Panc1 (cell line): ENCODE results near the gene MX1. TPM values are rescaled to one million over a fixed set of nuclear protein-coding genes. Genes with fewer than 3 reads are reported as not detected.

Source experiments
- ATAC-seq: fragments of 200-7000 bp; cut with Tn5 transposase; 2 replicates; pipeline ENCODE4 v1.9.1; 2020; ENCODE audit warnings: mild to moderate bottlenecking, moderate library complexity
- BruUV-seq: library from RNA; stranded (reverse); fragments of 400-500 nt; replicated peaks from 2 replicates; lab custom pipeline; 2021; lab: Mats Ljungman, UMichigan
- CTCF ChIA-PET: fragments of 300-600 bp; sonication (Branson Sonifier 250); formaldehyde crosslinking; loops from one replicate; lab custom pipeline; 2022; ENCODE audit warnings: antibody characterized with exemption; lab: Charles Lee
- POLR2A ChIA-PET: fragments of 300-600 bp; sonication (Branson Sonifier 250); formaldehyde crosslinking; loops from one replicate; lab custom pipeline; 2022; ENCODE audit warnings: antibody characterized with exemption; lab: Charles Lee
- DNase-seq: peaks from one replicate; pipeline ENCODE4 v3.0.0-alpha.2; 2010; ENCODE audit warnings: low read depth, low spot score
- H3K27ac ChIP-seq: 2 replicates; pipeline ENCODE4 v1.5.1; 2011; ENCODE audit warnings: mild to moderate bottlenecking, low read length, inconsistent platforms
- H3K27me3 ChIP-seq: fragments of 200-500 bp; sonication (Bioruptor generic); 2 replicates; pipeline ENCODE4 v1.6.0; 2014; ENCODE audit warnings: low read length, inconsistent platforms; ENCODE audit not compliant: control insufficient read depth, insufficient read depth
- H3K36me3 ChIP-seq: fragments of 200-500 bp; sonication (Bioruptor generic); 2 replicates; pipeline ENCODE4 v1.5.1; 2014; ENCODE audit warnings: inconsistent platforms, mild to moderate bottlenecking, low read length, moderate library complexity; ENCODE audit not compliant: control insufficient read depth, insufficient read depth
- H3K4me1 ChIP-seq: 2 replicates; pipeline ENCODE4 v1.5.1; 2011; ENCODE audit warnings: inconsistent platforms, mild to moderate bottlenecking, low read length, moderate library complexity; ENCODE audit not compliant: control insufficient read depth, insufficient read depth
- H3K4me3 ChIP-seq, 2 experiments: 2 replicates each; pipeline ENCODE4 v1.5.1; 2011 to 2012; ENCODE audit warnings: low read depth in 2 of 2, low read length in 2 of 2, mild to moderate bottlenecking in 2 of 2, inconsistent platforms in 1 of 2, moderate library complexity in 1 of 2
- H3K9me3 ChIP-seq: fragments of 200-500 bp; sonication (Bioruptor generic); 2 replicates; pipeline ENCODE4 v1.5.1; 2014; ENCODE audit warnings: low read depth, mild to moderate bottlenecking, inconsistent platforms, low read length, moderate library complexity; ENCODE audit not compliant: control insufficient read depth, insufficient read depth
- POLR2AphosphoS5 ChIP-seq: IDR thresholded peaks from 2 replicates; pipeline ENCODE4 v1.6.1; 2012; ENCODE audit warnings: mild to moderate bottlenecking, low read depth, low read length, moderate library complexity
- SIN3A ChIP-seq: IDR thresholded peaks from 2 replicates; pipeline ENCODE4 v1.6.1; 2012; ENCODE audit warnings: low read depth, mild to moderate bottlenecking, low read length, moderate library complexity, borderline replicate concordance; ENCODE audit not compliant: insufficient read depth
- TCF7L2 ChIP-seq: IDR thresholded peaks from 2 replicates; pipeline ENCODE4 v1.6.1; 2011; ENCODE audit warnings: mild to moderate bottlenecking, low read depth, low read length, inconsistent platforms
- in situ Hi-C: cut with HindIII; loops from 2 replicates; pipeline ENCODE4 v1.10.0; 2016; ENCODE audit warnings: low sequenced_read_pairs, low pct_unique_long_range_greater_than_20kb
- intact Hi-C: fragments of 100-400 bp; cut with micrococcal nuclease; formaldehyde crosslinking; loops from one replicate; pipeline ENCODE4 v1.10.0; 2022; ENCODE audit not compliant: unreplicated experiment
- total RNA-seq: library from RNA; stranded (reverse); gene quantifications from one replicate; pipeline ENCODE4 v1.2.1, GENCODE V29; 2021; ENCODE audit not compliant: unreplicated experiment
- TF ChIP-seq, protein P1 (sequence below), 2 experiments: IDR thresholded peaks; 2 replicates each; pipeline ENCODE4 v1.6.1; 2011 to 2012; ENCODE audit warnings: low read depth in 2 of 2, control low read depth in 1 of 2, low read length in 1 of 2, mild to moderate bottlenecking in 1 of 2, moderate library complexity in 1 of 2; ENCODE audit not compliant: insufficient read depth in 1 of 2
- TF ChIP-seq, protein P2 (sequence below): fragments of 450-650 bp; IDR thresholded peaks from 2 replicates; pipeline ENCODE4 v1.5.1; 2017; ENCODE audit warnings: mild to moderate bottlenecking

The MX1 gene
- total RNA-seq, 1 experiment from 2014 or later: 7.8 TPM

DNA sequence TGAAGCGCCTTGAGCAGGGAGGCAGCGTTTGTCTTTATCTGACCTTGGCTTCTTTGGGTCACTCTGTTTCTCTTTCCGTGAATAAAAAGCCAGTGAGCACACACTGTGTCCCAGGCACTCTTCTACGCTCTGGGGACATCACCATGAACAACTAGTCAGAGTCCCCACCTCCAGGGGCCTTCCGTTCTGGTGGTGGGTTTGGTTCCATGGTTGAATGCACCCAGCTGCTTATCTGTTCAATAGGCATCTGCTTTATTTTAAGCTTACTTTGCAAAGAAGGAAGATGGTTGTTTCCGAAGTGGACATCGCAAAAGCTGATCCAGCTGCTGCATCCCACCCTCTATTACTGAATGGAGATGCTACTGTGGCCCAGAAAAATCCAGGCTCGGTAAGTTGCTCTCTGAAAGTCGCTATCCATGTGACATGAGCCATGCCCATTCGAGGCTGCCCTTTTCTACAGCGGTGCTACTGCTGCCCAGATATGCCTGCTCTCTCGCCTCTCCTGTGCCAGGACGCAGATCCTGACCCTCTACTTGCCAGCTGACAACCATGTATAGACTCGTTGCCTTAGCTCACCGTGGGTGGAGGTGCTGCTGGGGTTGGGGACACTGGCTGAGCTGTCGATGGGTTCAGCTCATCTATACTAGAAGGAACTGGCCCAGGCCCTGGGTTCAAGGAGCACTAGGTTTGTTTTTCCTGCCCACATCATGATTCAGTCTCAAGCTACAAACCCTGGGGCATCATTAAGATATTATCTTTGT, 5.9 kb downstream of the MX1 start:
- intact Hi-C loops: no loop called here
- ChIA-PET CTCF (no interaction called here), POLR2A (no interaction called here)
- Histone ChIP-seq H3K4me3 (no peak overlapping the region), H3K27me3 (no peaks in the 10 kb centered on the region), H3K4me1 (no peaks in the 10 kb centered on the region), H3K9me3 (no peaks in the 10 kb centered on the region), H3K27ac (no peak overlapping the region), H3K36me3 (no peaks in the 10 kb centered on the region)
- no peak for DNase-seq
- BruUV-seq: no TSS peak
- TF ChIP-seq, protein P1, sequence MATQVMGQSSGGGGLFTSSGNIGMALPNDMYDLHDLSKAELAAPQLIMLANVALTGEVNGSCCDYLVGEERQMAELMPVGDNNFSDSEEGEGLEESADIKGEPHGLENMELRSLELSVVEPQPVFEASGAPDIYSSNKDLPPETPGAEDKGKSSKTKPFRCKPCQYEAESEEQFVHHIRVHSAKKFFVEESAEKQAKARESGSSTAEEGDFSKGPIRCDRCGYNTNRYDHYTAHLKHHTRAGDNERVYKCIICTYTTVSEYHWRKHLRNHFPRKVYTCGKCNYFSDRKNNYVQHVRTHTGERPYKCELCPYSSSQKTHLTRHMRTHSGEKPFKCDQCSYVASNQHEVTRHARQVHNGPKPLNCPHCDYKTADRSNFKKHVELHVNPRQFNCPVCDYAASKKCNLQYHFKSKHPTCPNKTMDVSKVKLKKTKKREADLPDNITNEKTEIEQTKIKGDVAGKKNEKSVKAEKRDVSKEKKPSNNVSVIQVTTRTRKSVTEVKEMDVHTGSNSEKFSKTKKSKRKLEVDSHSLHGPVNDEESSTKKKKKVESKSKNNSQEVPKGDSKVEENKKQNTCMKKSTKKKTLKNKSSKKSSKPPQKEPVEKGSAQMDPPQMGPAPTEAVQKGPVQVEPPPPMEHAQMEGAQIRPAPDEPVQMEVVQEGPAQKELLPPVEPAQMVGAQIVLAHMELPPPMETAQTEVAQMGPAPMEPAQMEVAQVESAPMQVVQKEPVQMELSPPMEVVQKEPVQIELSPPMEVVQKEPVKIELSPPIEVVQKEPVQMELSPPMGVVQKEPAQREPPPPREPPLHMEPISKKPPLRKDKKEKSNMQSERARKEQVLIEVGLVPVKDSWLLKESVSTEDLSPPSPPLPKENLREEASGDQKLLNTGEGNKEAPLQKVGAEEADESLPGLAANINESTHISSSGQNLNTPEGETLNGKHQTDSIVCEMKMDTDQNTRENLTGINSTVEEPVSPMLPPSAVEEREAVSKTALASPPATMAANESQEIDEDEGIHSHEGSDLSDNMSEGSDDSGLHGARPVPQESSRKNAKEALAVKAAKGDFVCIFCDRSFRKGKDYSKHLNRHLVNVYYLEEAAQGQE (IDR thresholded peaks at IDR 0.05; ENCODE audit: insufficient read depth in 1 of 2, low read depth in 2 of 2, low read length in 1 of 2): no peak
- no peak for TF ChIP-seq TCF7L2
- no peak for TF ChIP-seq SIN3A
- TF ChIP-seq, protein P2, sequence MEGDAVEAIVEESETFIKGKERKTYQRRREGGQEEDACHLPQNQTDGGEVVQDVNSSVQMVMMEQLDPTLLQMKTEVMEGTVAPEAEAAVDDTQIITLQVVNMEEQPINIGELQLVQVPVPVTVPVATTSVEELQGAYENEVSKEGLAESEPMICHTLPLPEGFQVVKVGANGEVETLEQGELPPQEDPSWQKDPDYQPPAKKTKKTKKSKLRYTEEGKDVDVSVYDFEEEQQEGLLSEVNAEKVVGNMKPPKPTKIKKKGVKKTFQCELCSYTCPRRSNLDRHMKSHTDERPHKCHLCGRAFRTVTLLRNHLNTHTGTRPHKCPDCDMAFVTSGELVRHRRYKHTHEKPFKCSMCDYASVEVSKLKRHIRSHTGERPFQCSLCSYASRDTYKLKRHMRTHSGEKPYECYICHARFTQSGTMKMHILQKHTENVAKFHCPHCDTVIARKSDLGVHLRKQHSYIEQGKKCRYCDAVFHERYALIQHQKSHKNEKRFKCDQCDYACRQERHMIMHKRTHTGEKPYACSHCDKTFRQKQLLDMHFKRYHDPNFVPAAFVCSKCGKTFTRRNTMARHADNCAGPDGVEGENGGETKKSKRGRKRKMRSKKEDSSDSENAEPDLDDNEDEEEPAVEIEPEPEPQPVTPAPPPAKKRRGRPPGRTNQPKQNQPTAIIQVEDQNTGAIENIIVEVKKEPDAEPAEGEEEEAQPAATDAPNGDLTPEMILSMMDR: no peak
- TF ChIP-seq POLR2AphosphoS5: no peak
- no peak for ATAC-seq
- in situ Hi-C loops: no loop called here

DNA sequence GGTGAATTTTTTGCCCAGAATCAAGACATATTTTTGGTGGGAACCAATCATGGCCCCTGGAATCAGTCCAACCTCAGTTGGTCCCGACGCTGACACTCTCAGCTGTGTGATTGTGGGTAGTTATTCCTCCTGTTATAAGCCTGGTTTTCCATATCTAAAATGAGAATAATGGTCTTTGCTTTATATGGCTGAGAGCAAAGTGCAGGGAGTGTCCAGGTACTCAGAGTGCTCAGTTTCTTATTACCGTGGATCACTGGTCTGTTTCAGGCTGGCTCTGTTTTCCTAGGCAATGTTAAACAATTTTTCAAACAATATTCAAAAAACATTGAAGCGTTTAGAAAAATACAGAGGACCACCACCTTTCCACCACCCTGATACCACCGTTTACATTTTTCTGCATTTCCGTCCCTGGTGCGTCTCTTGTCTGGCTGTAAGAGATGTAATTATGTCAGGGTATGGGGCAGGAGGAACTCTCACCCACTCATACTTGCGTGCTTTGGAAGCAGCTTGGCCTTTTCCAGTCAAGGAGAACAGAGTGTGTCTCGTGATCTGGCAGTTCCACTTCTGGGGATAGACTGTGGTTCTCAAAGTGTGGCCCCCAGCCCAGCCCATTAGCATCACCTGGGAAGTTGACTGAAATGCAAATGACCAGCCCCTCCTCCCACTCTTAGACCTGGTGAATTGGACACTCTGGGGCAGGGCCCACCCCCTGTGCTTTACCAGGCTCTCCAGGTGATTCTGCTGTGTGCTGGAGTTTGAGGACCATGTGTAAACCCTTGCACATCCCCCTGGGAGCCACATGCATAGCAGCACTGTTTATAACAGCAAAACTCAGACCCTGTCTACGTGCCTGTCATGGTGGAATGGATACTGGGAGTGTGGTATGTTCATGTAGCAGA, 6.8 kb downstream of the MX1 start:
- ATAC-seq (no peak), DNase-seq (no peak)
- POLR2A ChIA-PET: no interaction called here
- intact Hi-C loops: no loop called here
- no peak for TF ChIP-seq POLR2AphosphoS5
- TF ChIP-seq, protein P2: no peak
- no peak for TF ChIP-seq SIN3A
- no peak for TF ChIP-seq TCF7L2
- Histone ChIP-seq H3K9me3 (no peaks in the 10 kb centered on the region), H3K4me3 (no peak overlapping the region), H3K27ac (no peak overlapping the region), H3K4me1 (no peaks in the 10 kb centered on the region), H3K36me3 (no peaks in the 10 kb centered on the region), H3K27me3 (no peaks in the 10 kb centered on the region)
- CTCF ChIA-PET: no interaction called here
- in situ Hi-C loops: no loop called here
- BruUV-seq: no TSS peak
